ENCODE data around the gene CDK10.

The CDK10 gene

GRCh38 chr16:89727406-89728120 lies 41.1 kb downstream of the CDK10 start:
- H3K27ac ChIP-seq (ENCODE audit: low read depth, low read length), result no peak overlapping the region
- H2BK120ac ChIP-seq (ENCODE audit: low read depth, low read length), result no peak overlapping the region
- no peaks in the 10 kb centered on the region for H3K36me3 ChIP-seq (ENCODE audit: control insufficient read depth, insufficient read depth, low read length)

GRCh38 chr16:89729293-89729692 lies 42.8 kb downstream of the CDK10 start:
- Histone ChIP-seq H3K27me3 (ENCODE audit: insufficient read depth, low read length, poor library complexity) (no peaks in the 10 kb centered on the region), H3K4me3 (ENCODE audit: low read length) (no peak overlapping the region), H3K4me1 (ENCODE audit: control insufficient read depth, low read depth, low read length) (no peaks in the 10 kb centered on the region), H2AK5ac (ENCODE audit: low read length) (no peak overlapping the region), H3K4ac (ENCODE audit: low read depth, low read length) (no peak overlapping the region), H2BK15ac (replicated peaks; ENCODE audit: low read depth) (no peak overlapping the region), H4K8ac (ENCODE audit: low read depth, low read length) (no peak overlapping the region), H3K23ac (ENCODE audit: low read length) (no peak overlapping the region), H4K5ac (ENCODE audit: low read length) (no peak overlapping the region), H3K79me1 (ENCODE audit: low read length) (no peaks in the 10 kb centered on the region), H3K79me2 (ENCODE audit: control insufficient read depth, insufficient read depth, low read length) (no peaks in the 10 kb centered on the region), H3K36me3 (ENCODE audit: control insufficient read depth, insufficient read depth, low read length) (peaks cover 2% of the 10 kb centered on the region), H3K56ac (ENCODE audit: low read length) (no peak overlapping the region), H2BK120ac (ENCODE audit: low read depth, low read length) (no peak overlapping the region), H3K18ac (ENCODE audit: low read length) (no peak overlapping the region), H3K27ac (ENCODE audit: low read depth, low read length) (no peak overlapping the region), H3K9ac (ENCODE audit: low read length) (no peak overlapping the region), H3K4me2 (ENCODE audit: low read length) (no peak overlapping the region), H2BK5ac (ENCODE audit: low read length) (no peak overlapping the region)
- no CpG with 5 or more reads among the region's 18 CpGs for WGBS (ENCODE audit: extremely low coverage, insufficient coverage, low lambda C conversion rate)
- DNase-seq, result no peak

More at GRCh38 chr16:89727406-89728120, 41.1 kb downstream of the CDK10 start:
- Histone ChIP-seq H3K56ac (ENCODE audit: low read length) (no peak overlapping the region), H3K4ac (ENCODE audit: low read depth, low read length) (no peak overlapping the region), H3K4me2 (ENCODE audit: low read length) (no peak overlapping the region), H3K23ac (ENCODE audit: low read length) (no peak overlapping the region), H3K27me3 (ENCODE audit: insufficient read depth, low read length, poor library complexity) (no peaks in the 10 kb centered on the region), H2AK5ac (ENCODE audit: low read length) (no peak overlapping the region), H3K18ac (ENCODE audit: low read length) (no peak overlapping the region), H4K8ac (ENCODE audit: low read depth, low read length) (no peak overlapping the region), H3K9ac (ENCODE audit: low read length) (no peak overlapping the region), H3K4me1 (ENCODE audit: control insufficient read depth, low read depth, low read length) (peaks cover 1% of the 10 kb centered on the region), H3K79me1 (ENCODE audit: low read length) (peaks cover 3% of the 10 kb centered on the region), H3K4me3 (ENCODE audit: low read length) (no peak overlapping the region), H3K79me2 (ENCODE audit: control insufficient read depth, insufficient read depth, low read length) (no peaks in the 10 kb centered on the region), H2BK5ac (ENCODE audit: low read length) (no peak overlapping the region), H2BK15ac (replicated peaks; ENCODE audit: low read depth) (no peak overlapping the region), H4K5ac (ENCODE audit: low read length) (no peak overlapping the region)
- WGBS (ENCODE audit: extremely low coverage, insufficient coverage, low lambda C conversion rate), result no CpG with 5 or more reads among the region's 17 CpGs
- peak; percentile 68 for DNase-seq

GRCh38 chr16:89729863-89730593 lies 43.5 kb downstream of the CDK10 start:
- H4K5ac ChIP-seq (ENCODE audit: low read length), result no peak overlapping the region
- no peak overlapping the region for H3K4ac ChIP-seq (ENCODE audit: low read depth, low read length)
- H2BK5ac ChIP-seq (ENCODE audit: low read length), result no peak overlapping the region
- WGBS (ENCODE audit: extremely low coverage, insufficient coverage, low lambda C conversion rate), result no CpG with 5 or more reads among the region's 14 CpGs
- H2BK120ac ChIP-seq (ENCODE audit: low read depth, low read length), result no peak overlapping the region
- no peak overlapping the region for H3K18ac ChIP-seq (ENCODE audit: low read length)
- no peak overlapping the region for H2BK15ac ChIP-seq (replicated peaks; ENCODE audit: low read depth)
- no peak overlapping the region for H4K8ac ChIP-seq (ENCODE audit: low read depth, low read length)
- no peak overlapping the region for H3K56ac ChIP-seq (ENCODE audit: low read length)
- no peak overlapping the region for H3K4me3 ChIP-seq (ENCODE audit: low read length)
- H3K23ac ChIP-seq (ENCODE audit: low read length), result no peak overlapping the region
- H3K79me1 ChIP-seq (ENCODE audit: low read length), result no peaks in the 10 kb centered on the region
- H3K27me3 ChIP-seq (ENCODE audit: insufficient read depth, low read length, poor library complexity), result no peaks in the 10 kb centered on the region
- no peak overlapping the region for H2AK5ac ChIP-seq (ENCODE audit: low read length)
- H3K36me3 ChIP-seq (ENCODE audit: control insufficient read depth, insufficient read depth, low read length), result peaks cover 2% of the 10 kb centered on the region
- no peaks in the 10 kb centered on the region for H3K4me1 ChIP-seq (ENCODE audit: control insufficient read depth, low read depth, low read length)
- H3K9ac ChIP-seq (ENCODE audit: low read length), result no peak overlapping the region
- DNase-seq, result no peak
- H3K4me2 ChIP-seq (ENCODE audit: low read length), result no peak overlapping the region
- no peaks in the 10 kb centered on the region for H3K79me2 ChIP-seq (ENCODE audit: control insufficient read depth, insufficient read depth, low read length)
- no peak overlapping the region for H3K27ac ChIP-seq (ENCODE audit: low read depth, low read length)

- no CpG with 5 or more reads among the region's 22 CpGs for WGBS (ENCODE audit: extremely low coverage, insufficient coverage, low lambda C conversion rate)
- peaks cover 2% of the 10 kb centered on the region for H3K36me3 ChIP-seq (ENCODE audit: control insufficient read depth, insufficient read depth, low read length)
- no peak overlapping the region for H2AK5ac ChIP-seq (ENCODE audit: low read length)
- H4K5ac ChIP-seq (ENCODE audit: low read length), result no peak overlapping the region
- DNase-seq, result no peak
- no peak overlapping the region for H2BK5ac ChIP-seq (ENCODE audit: low read length)
- no peak overlapping the region for H3K4me2 ChIP-seq (ENCODE audit: low read length)
- no peaks in the 10 kb centered on the region for H3K79me1 ChIP-seq (ENCODE audit: low read length)
- H3K9ac ChIP-seq (ENCODE audit: low read length), result no peak overlapping the region
- H3K4me1 ChIP-seq (ENCODE audit: control insufficient read depth, low read depth, low read length), result no peaks in the 10 kb centered on the region
- no peaks in the 10 kb centered on the region for H3K79me2 ChIP-seq (ENCODE audit: control insufficient read depth, insufficient read depth, low read length)
- no peak overlapping the region for H3K4ac ChIP-seq (ENCODE audit: low read depth, low read length)
- no peak overlapping the region for H3K23ac ChIP-seq (ENCODE audit: low read length)
- no peak overlapping the region for H4K8ac ChIP-seq (ENCODE audit: low read depth, low read length)
- no peak overlapping the region for H3K4me3 ChIP-seq (ENCODE audit: low read length)
- H3K18ac ChIP-seq (ENCODE audit: low read length), result no peak overlapping the region
- no peak overlapping the region for H2BK120ac ChIP-seq (ENCODE audit: low read depth, low read length)
- H3K56ac ChIP-seq (ENCODE audit: low read length), result no peak overlapping the region
- H3K27ac ChIP-seq (ENCODE audit: low read depth, low read length), result no peak overlapping the region
- H2BK15ac ChIP-seq (replicated peaks; ENCODE audit: low read depth), result no peak overlapping the region
- no peaks in the 10 kb centered on the region for H3K27me3 ChIP-seq (ENCODE audit: insufficient read depth, low read length, poor library complexity)
Measured at GRCh38 chr16:89730610-89731234, 44.2 kb downstream of the CDK10 start.

- WGBS (ENCODE audit: extremely low coverage, insufficient coverage, low lambda C conversion rate), result no CpG with 5 or more reads among the region's 24 CpGs
- Histone ChIP-seq H3K79me2 (ENCODE audit: control insufficient read depth, insufficient read depth, low read length) (no peaks in the 10 kb centered on the region), H3K36me3 (ENCODE audit: control insufficient read depth, insufficient read depth, low read length) (peaks cover 6% of the 10 kb centered on the region), H3K4me2 (ENCODE audit: low read length) (no peak overlapping the region), H3K4me1 (ENCODE audit: control insufficient read depth, low read depth, low read length) (no peaks in the 10 kb centered on the region), H2BK5ac (ENCODE audit: low read length) (no peak overlapping the region), H3K9ac (ENCODE audit: low read length) (no peak overlapping the region), H3K18ac (ENCODE audit: low read length) (no peak overlapping the region), H4K8ac (ENCODE audit: low read depth, low read length) (no peak overlapping the region), H3K56ac (ENCODE audit: low read length) (no peak overlapping the region), H4K5ac (ENCODE audit: low read length) (no peak overlapping the region), H3K27ac (ENCODE audit: low read depth, low read length) (no peak overlapping the region), H3K4me3 (ENCODE audit: low read length) (no peak overlapping the region), H3K27me3 (ENCODE audit: insufficient read depth, low read length, poor library complexity) (no peaks in the 10 kb centered on the region), H3K23ac (ENCODE audit: low read length) (no peak overlapping the region), H2BK120ac (ENCODE audit: low read depth, low read length) (no peak overlapping the region), H3K79me1 (ENCODE audit: low read length) (no peaks in the 10 kb centered on the region), H2AK5ac (ENCODE audit: low read length) (no peak overlapping the region), H3K4ac (ENCODE audit: low read depth, low read length) (no peak overlapping the region), H2BK15ac (replicated peaks; ENCODE audit: low read depth) (no peak overlapping the region)
- no peak for DNase-seq
Measured at GRCh38 chr16:89732142-89732917, 45.8 kb downstream of the CDK10 start.
